Fibroblast of lung (primary cell): ENCODE data around the gene CNTFR. TPM values are rescaled to one million over a fixed set of nuclear protein-coding genes. Genes with fewer than 3 reads are reported as not detected.

ENCODE experiments used
- DNase-seq, 2 donors: peaks; one replicate each; pipeline versions ENCODE4 v3.0.0 to v3.0.0-alpha.2; 2010; ENCODE audit warnings: low read depth in 2 of 2
- H2AFZ ChIP-seq: 2 replicates; pipeline ENCODE4 v1.5.1; 2012; ENCODE audit warnings: low read length, control low read depth, inconsistent platforms
- H3K27ac ChIP-seq: 2 replicates; pipeline ENCODE4 v1.5.1; 2011; ENCODE audit warnings: low read length, control low read depth; ENCODE audit not compliant: insufficient read depth
- H3K27me3 ChIP-seq: 2 replicates; pipeline ENCODE4 v1.5.1; 2011; ENCODE audit warnings: mild to moderate bottlenecking, low read length; ENCODE audit not compliant: control insufficient read depth, insufficient read depth
- H3K36me3 ChIP-seq: 2 replicates; pipeline ENCODE4 v1.5.1; 2011; ENCODE audit warnings: low read length; ENCODE audit not compliant: control insufficient read depth, insufficient read depth
- H3K4me1 ChIP-seq: 2 replicates; pipeline ENCODE4 v1.5.1; 2011; ENCODE audit warnings: low read length; ENCODE audit not compliant: control insufficient read depth, insufficient read depth; ENCODE audit errors: extremely low read depth
- H3K4me2 ChIP-seq: 2 replicates; pipeline ENCODE4 v1.5.1; 2011; ENCODE audit warnings: low read length, control low read depth; ENCODE audit not compliant: insufficient read depth; ENCODE audit errors: extremely low read depth
- H3K4me3 ChIP-seq, 4 experiments: fragments of 200-600 bp in 1 of 4; sonication (generic) in 1 of 4; replicated peaks in 1 of 4; 2 replicates each; pipeline ENCODE4 v1.5.1; 2011 to 2016; ENCODE audit warnings: low read length in 4 of 4, low read depth in 3 of 4, mild to moderate bottlenecking in 3 of 4, control low read depth in 2 of 4, inconsistent platforms in 1 of 4, mixed read lengths in 1 of 4; ENCODE audit not compliant: insufficient read depth in 1 of 4; ENCODE audit errors: control extremely low read depth in 1 of 4
- H3K79me2 ChIP-seq: 2 replicates; pipeline ENCODE4 v1.5.1; 2012; ENCODE audit warnings: mild to moderate bottlenecking, low read length, inconsistent platforms; ENCODE audit not compliant: control insufficient read depth, insufficient read depth
- H3K9ac ChIP-seq: 2 replicates; pipeline ENCODE4 v1.5.1; 2011; ENCODE audit warnings: mild to moderate bottlenecking, low read length, control low read depth; ENCODE audit not compliant: insufficient read depth
- H3K9me3 ChIP-seq: 2 replicates; pipeline ENCODE4 v1.5.1; 2012; ENCODE audit warnings: low read depth, low read length; ENCODE audit not compliant: control insufficient read depth, insufficient read depth
- H4K20me1 ChIP-seq: 2 replicates; pipeline ENCODE4 v1.5.1; 2011; ENCODE audit warnings: low read length; ENCODE audit not compliant: control insufficient read depth, insufficient read depth; ENCODE audit errors: extremely low read depth
- EZH2 ChIP-seq: IDR thresholded peaks from 2 replicates; pipeline ENCODE4 v1.5.1; 2012; ENCODE audit warnings: low read length, control low read depth, mild to moderate bottlenecking; ENCODE audit errors: missing control alignments
- polyA plus RNA-seq, 2 donors: library from polyadenylated mRNA; depleted of rRNA in 1 of 2; stranded (reverse) in 1 of 2; unstranded in 1 of 2; fragments of >200 nt; gene quantifications; 2 replicates each; pipeline ENCODE4 v1.2.1, GENCODE V29; 2011 to 2012; ENCODE audit warnings: missing spikeins in 1 of 2
- total RNA-seq: library from RNA; depleted of rRNA; stranded (reverse); fragments of >200 nt; gene quantifications from 2 replicates; pipeline ENCODE4 v1.2.1, GENCODE V29; 2014
- TF ChIP-seq, protein P1 (sequence below), 2 donors: IDR thresholded peaks in 1 of 2; conservative IDR thresholded peaks in 1 of 2; 1 replicate in 1 of 2; 2 replicates in 1 of 2; pipeline ENCODE4 v1.5.1; 2011 to 2012; ENCODE audit warnings: low read length in 2 of 2, control low read depth in 1 of 2, inconsistent platforms in 1 of 2, low read depth in 1 of 2, mild to moderate bottlenecking in 1 of 2

CNTFR gene
- total and polyA plus RNA-seq, 2 donors (not counting 1 experiment from before 2014, with no cell fraction given) = not detected

DNA sequence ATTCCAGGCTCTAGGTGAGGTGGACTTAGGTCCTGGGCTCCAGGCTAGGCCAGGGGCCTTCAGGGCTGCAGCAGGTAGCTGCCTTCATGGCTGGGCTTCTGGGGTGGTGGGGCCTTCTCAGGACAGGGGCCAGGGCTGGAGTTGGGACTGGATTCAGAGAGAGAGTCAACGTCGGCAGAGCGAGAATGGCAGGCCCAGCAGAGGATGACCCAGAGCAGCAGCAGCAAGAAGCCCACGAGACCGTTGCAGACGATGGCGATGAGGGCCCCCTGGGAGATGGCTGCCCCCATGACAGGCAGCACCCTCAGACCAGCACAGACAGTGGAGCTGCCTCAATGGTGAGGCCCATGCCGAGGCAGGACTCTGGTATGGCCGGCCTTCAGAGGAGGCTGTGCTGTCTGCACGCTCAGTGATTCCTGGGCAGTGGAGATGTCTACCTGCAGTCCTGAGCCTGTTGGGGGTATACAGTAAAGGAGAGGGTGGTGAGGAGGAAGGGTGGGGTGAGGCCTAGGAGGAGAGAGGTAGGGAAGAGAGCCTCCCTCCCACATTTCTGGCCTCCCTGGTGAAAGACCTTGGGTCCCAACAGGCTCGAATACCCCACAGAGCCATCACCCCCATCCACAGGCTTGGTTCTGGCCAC is 68.0 kb downstream of the CNTFR start:
- Histone ChIP-seq H2AFZ (no peak overlapping the region), H3K9me3 (no peaks in the 10 kb centered on the region), H3K4me2 (no peak overlapping the region), H3K36me3 (no peaks in the 10 kb centered on the region), H3K9ac (no peak overlapping the region), H3K4me1 (no peaks in the 10 kb centered on the region), H3K4me3 (no peak overlapping the region), H3K27me3 (peaks cover 6% of the 10 kb centered on the region), H3K79me2 (no peaks in the 10 kb centered on the region), H3K27ac (no peak overlapping the region), H4K20me1 (no peaks in the 10 kb centered on the region)
- DNase-seq = no peak
- no peak for TF ChIP-seq EZH2
- TF ChIP-seq, protein P1, sequence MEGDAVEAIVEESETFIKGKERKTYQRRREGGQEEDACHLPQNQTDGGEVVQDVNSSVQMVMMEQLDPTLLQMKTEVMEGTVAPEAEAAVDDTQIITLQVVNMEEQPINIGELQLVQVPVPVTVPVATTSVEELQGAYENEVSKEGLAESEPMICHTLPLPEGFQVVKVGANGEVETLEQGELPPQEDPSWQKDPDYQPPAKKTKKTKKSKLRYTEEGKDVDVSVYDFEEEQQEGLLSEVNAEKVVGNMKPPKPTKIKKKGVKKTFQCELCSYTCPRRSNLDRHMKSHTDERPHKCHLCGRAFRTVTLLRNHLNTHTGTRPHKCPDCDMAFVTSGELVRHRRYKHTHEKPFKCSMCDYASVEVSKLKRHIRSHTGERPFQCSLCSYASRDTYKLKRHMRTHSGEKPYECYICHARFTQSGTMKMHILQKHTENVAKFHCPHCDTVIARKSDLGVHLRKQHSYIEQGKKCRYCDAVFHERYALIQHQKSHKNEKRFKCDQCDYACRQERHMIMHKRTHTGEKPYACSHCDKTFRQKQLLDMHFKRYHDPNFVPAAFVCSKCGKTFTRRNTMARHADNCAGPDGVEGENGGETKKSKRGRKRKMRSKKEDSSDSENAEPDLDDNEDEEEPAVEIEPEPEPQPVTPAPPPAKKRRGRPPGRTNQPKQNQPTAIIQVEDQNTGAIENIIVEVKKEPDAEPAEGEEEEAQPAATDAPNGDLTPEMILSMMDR (conservative IDR thresholded peaks at IDR 0.05 in 1 of 2, IDR thresholded peaks at IDR 0.05 in 1 of 2; ENCODE audit: low read depth in 1 of 2, low read length in 2 of 2) = no peak

DNA sequence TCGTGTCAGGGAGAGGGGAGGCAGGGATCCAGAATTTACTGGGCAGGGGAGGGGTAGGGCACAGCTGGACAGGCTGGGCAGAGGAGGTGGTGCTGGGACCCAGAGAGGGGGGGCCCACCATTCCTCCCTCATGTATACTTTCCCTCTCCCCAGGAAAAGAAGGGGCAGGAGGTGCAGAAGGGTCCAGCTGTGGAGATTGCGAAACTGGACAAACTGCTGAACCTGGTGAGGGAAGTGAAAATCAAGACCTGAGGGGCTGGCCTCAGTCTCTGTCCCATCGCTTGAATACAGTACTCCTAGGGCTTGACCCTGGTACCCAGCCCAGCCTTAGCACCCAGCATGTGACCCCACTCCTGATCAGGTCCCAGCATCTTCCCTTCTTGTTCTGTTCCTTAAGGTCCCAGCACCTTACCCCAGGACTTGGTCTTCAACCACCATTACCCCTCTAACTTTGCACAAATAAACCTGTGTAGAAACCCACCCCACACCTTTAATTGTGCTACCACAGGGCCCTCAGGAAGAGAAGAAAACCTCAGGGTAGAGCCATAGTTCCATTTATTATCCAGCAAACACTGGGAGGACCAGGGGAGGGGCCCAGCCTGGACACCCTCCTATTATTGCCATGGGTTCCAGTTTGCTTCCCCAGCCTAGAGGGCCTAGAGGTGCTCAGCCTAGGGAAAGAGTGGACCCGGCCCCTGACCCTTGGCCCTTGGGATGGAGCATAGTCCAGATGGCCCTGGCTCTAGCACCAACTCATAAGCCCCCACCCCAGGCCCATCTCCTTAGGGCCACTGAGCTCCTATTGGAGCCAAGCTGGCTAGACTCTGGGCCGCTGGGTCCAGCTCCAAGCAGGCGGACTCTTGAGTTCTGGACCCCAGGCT is 68.8 kb downstream of the CNTFR start:
- Histone ChIP-seq H3K27ac (no peak overlapping the region), H3K4me1 (no peaks in the 10 kb centered on the region), H3K4me3 (no peak overlapping the region), H2AFZ (no peak overlapping the region), H3K4me2 (no peak overlapping the region), H3K27me3 (peaks cover 6% of the 10 kb centered on the region), H3K9ac (no peak overlapping the region), H4K20me1 (no peaks in the 10 kb centered on the region), H3K79me2 (no peaks in the 10 kb centered on the region), H3K36me3 (no peaks in the 10 kb centered on the region), H3K9me3 (no peaks in the 10 kb centered on the region)
- no peak for DNase-seq
- no peak for TF ChIP-seq EZH2
- TF ChIP-seq, protein P1 (conservative IDR thresholded peaks at IDR 0.05 in 1 of 2, IDR thresholded peaks at IDR 0.05 in 1 of 2; ENCODE audit: low read depth in 1 of 2, low read length in 2 of 2) = no peak

- DNase-seq = no peak
- H3K79me2 ChIP-seq = no peaks in the 10 kb centered on the region
Observed at GRCh38 chr9:34520096-34520495, 69.4 kb downstream of the CNTFR start.

More at GRCh38 chr9:34520096-34520495, 69.4 kb downstream of the CNTFR start:
- TF ChIP-seq, protein P1 (conservative IDR thresholded peaks at IDR 0.05 in 1 of 2, IDR thresholded peaks at IDR 0.05 in 1 of 2; ENCODE audit: low read depth in 1 of 2, low read length in 2 of 2) = no peak
- no peak for TF ChIP-seq EZH2
- Histone ChIP-seq H3K27ac (no peak overlapping the region), H3K27me3 (peaks cover 6% of the 10 kb centered on the region), H4K20me1 (no peaks in the 10 kb centered on the region), H3K9ac (no peak overlapping the region), H3K9me3 (no peaks in the 10 kb centered on the region), H3K4me2 (no peak overlapping the region), H3K4me3 (no peak overlapping the region), H3K4me1 (no peaks in the 10 kb centered on the region), H3K36me3 (no peaks in the 10 kb centered on the region), H2AFZ (no peak overlapping the region)
